ENCODE measurements around the gene THRB.

Gene THRB

DNA sequence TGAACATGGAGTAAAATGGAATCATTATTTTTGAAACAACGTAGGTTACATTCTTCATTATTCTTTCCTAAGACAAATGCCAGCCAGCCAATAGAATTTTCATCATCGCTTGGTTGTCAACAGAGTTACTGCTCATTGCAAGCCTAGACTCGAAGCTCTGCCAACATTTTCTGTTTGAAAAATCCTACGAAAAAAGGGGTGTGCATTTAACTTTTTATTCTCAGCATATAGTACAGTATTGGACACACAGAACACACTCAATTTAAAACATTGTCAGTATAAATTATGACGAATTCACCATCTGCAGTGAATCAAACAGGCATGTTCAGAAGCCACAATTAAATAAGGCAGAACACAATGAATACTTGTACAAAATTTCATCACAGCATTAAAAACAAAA is 317.4 kb downstream of the THRB start:
- no peaks in the 10 kb centered on the region for H4K20me1 ChIP-seq (ENCODE audit: low read depth, low read length)
- H3K9me2 ChIP-seq (replicated peaks; ENCODE audit: insufficient read depth, low read length) = no peaks in the 10 kb centered on the region
- no peak overlapping the region for H3K4me2 ChIP-seq (ENCODE audit: low read depth, low read length, poor library complexity, severe bottlenecking)
- H3K27me3 ChIP-seq (ENCODE audit: low read length) = 0 out of 2 replicates have a peak, but pooled peaks cover 4% of the 10 kb centered on the region
- no peak overlapping the region for H2AFZ ChIP-seq (ENCODE audit: low read depth, low read length, severe bottlenecking)
- H3K36me3 ChIP-seq (ENCODE audit: low read length) = no peaks in the 10 kb centered on the region
- no peaks in the 10 kb centered on the region for H3F3A ChIP-seq (ENCODE audit: insufficient read depth)
- TF ChIP-seq EZH2phosphoT487 (conservative IDR thresholded peaks at IDR 0.05; ENCODE audit: low read length) = no peak
- TF ChIP-seq, protein P1, sequence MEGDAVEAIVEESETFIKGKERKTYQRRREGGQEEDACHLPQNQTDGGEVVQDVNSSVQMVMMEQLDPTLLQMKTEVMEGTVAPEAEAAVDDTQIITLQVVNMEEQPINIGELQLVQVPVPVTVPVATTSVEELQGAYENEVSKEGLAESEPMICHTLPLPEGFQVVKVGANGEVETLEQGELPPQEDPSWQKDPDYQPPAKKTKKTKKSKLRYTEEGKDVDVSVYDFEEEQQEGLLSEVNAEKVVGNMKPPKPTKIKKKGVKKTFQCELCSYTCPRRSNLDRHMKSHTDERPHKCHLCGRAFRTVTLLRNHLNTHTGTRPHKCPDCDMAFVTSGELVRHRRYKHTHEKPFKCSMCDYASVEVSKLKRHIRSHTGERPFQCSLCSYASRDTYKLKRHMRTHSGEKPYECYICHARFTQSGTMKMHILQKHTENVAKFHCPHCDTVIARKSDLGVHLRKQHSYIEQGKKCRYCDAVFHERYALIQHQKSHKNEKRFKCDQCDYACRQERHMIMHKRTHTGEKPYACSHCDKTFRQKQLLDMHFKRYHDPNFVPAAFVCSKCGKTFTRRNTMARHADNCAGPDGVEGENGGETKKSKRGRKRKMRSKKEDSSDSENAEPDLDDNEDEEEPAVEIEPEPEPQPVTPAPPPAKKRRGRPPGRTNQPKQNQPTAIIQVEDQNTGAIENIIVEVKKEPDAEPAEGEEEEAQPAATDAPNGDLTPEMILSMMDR (IDR thresholded peaks at IDR 0.05; ENCODE audit: insufficient read depth, low read length, poor library complexity, severe bottlenecking) = no peak
- no peaks in the 10 kb centered on the region for H3K9me3 ChIP-seq (ENCODE audit: insufficient read depth, low read length)
- H3K27ac ChIP-seq (ENCODE audit: low read depth, low read length) = no peak overlapping the region
- no peak overlapping the region for H3K4me3 ChIP-seq (ENCODE audit: insufficient read depth, low read length, poor library complexity, severe bottlenecking)
- no peak overlapping the region for H3K9ac ChIP-seq (ENCODE audit: low read length)
- no peaks in the 10 kb centered on the region for H3K79me2 ChIP-seq (ENCODE audit: insufficient read depth, low read length)

DNA sequence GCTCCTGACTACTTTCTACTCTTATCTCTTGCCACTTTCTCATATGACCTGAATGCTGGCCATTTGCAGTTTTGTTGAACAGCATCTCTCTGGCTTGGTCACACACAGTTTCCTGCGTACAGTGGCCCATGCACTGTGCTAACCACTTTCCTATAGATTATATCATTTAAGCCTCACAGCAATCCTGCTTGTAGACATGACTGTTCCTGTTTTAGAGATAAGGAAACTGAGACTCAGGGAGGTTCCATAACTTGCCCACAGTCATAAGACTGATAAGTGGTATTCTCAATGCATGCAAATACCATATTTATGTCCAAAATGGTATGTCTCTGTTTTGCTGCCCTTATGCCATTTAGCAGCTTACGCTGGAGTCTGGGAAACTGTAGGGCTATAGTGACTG is 320.0 kb downstream of the THRB start:
- Histone ChIP-seq H3K79me2 (ENCODE audit: insufficient read depth, low read length) (no peaks in the 10 kb centered on the region), H3K27me3 (ENCODE audit: low read length) (0 out of 2 replicates have a peak, but pooled peaks cover 4% of the 10 kb centered on the region), H3F3A (ENCODE audit: insufficient read depth) (no peaks in the 10 kb centered on the region), H3K9ac (ENCODE audit: low read length) (no peak overlapping the region), H3K9me3 (ENCODE audit: insufficient read depth, low read length) (no peaks in the 10 kb centered on the region), H3K27ac (ENCODE audit: low read depth, low read length) (no peak overlapping the region), H3K9me2 (replicated peaks; ENCODE audit: insufficient read depth, low read length) (no peaks in the 10 kb centered on the region), H3K36me3 (ENCODE audit: low read length) (no peaks in the 10 kb centered on the region), H3K4me3 (ENCODE audit: insufficient read depth, low read length, poor library complexity, severe bottlenecking) (no peak overlapping the region), H3K4me2 (ENCODE audit: low read depth, low read length, poor library complexity, severe bottlenecking) (no peak overlapping the region), H2AFZ (ENCODE audit: low read depth, low read length, severe bottlenecking) (no peak overlapping the region), H4K20me1 (ENCODE audit: low read depth, low read length) (no peaks in the 10 kb centered on the region)
- TF ChIP-seq, protein P1 (IDR thresholded peaks at IDR 0.05; ENCODE audit: insufficient read depth, low read length, poor library complexity, severe bottlenecking) = no peak
- no peak for TF ChIP-seq EZH2phosphoT487 (conservative IDR thresholded peaks at IDR 0.05; ENCODE audit: low read length)

DNA sequence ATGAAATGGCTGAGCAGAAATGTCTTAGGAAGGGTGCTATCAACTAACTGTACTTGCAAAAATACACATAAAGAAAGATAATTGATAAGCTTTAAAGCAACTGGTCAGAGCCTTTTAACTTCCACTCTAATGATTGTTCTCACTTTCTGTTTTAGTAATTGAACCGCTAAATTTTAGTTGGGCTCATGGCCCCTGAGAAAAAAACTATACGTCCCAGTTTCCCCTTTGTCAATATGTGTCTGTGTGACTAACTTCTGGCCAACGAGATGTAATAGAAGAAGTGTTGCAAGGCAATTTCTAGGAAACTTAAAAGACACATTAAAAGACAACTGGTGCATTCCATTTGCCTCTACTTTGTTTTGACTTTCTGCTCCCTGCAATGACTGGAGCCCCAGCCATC is 325.7 kb downstream of the THRB start:
- Histone ChIP-seq H3K4me3 (ENCODE audit: insufficient read depth, low read length, poor library complexity, severe bottlenecking) (no peak overlapping the region), H3K79me2 (ENCODE audit: insufficient read depth, low read length) (no peaks in the 10 kb centered on the region), H3K36me3 (ENCODE audit: low read length) (no peaks in the 10 kb centered on the region), H3F3A (ENCODE audit: insufficient read depth) (no peaks in the 10 kb centered on the region), H3K9me2 (replicated peaks; ENCODE audit: insufficient read depth, low read length) (no peaks in the 10 kb centered on the region), H3K4me2 (ENCODE audit: low read depth, low read length, poor library complexity, severe bottlenecking) (no peak overlapping the region), H3K9ac (ENCODE audit: low read length) (no peak overlapping the region), H3K27me3 (ENCODE audit: low read length) (no peaks in the 10 kb centered on the region), H3K9me3 (ENCODE audit: insufficient read depth, low read length) (no peaks in the 10 kb centered on the region), H2AFZ (ENCODE audit: low read depth, low read length, severe bottlenecking) (no peak overlapping the region), H3K27ac (ENCODE audit: low read depth, low read length) (no peak overlapping the region), H4K20me1 (ENCODE audit: low read depth, low read length) (no peaks in the 10 kb centered on the region)
- TF ChIP-seq, protein P1 (IDR thresholded peaks at IDR 0.05; ENCODE audit: insufficient read depth, low read length, poor library complexity, severe bottlenecking) = no peak
- TF ChIP-seq EZH2phosphoT487 (conservative IDR thresholded peaks at IDR 0.05; ENCODE audit: low read length) = no peak

Measured in SU-DHL-6 (cell line).